K562 (cell line): ENCODE data around the gene ARF4. TPM values are rescaled to one million over a fixed set of nuclear protein-coding genes. Genes with fewer than 3 reads are reported as not detected.

Source experiments
- ATAC-seq: fragments of 200-7000 bp; cut with Tn5 transposase; 3 replicates; pipeline ENCODE4 v1.9.1; 2020; ENCODE audit warnings: moderate library complexity
- BruUV-seq: library from RNA; stranded (reverse); fragments of 400-500 nt; replicated peaks from 2 replicates; lab custom pipeline; 2021; lab: Mats Ljungman, UMichigan
- CTCF ChIA-PET: fragments of 300-600 bp; formaldehyde crosslinking; extraction: SDS; loops from one replicate; lab custom pipeline; 2021; ENCODE audit warnings: low intra/inter-chr PET ratio; lab: Yijun Ruan, JAX
- POLR2A ChIA-PET: fragments of 300-600, 350-650 bp; sonication (Branson Sonifier 250); formaldehyde crosslinking; extraction: SDS; loops from one replicate; lab custom pipeline; 2021; ENCODE audit warnings: antibody characterized with exemption, inconsistent platforms; lab: Yijun Ruan, JAX
- DNase-seq, 4 experiments: peaks; one replicate each; pipeline versions ENCODE4 v3.0.0 to v3.0.0-alpha.2; 2011 to 2018; ENCODE audit warnings: low spot score in 3 of 4, mixed read lengths in 3 of 4; ENCODE audit errors: extremely low read depth in 1 of 4
- FAIRE-seq: peaks from 2 replicates; lab custom pipeline; 2011; peaks lifted over from hg19 to GRCh38; lab: Jason Lieb, UNC
- H2AFZ ChIP-seq: 2 replicates; pipeline ENCODE4 v1.6.0; 2011; ENCODE audit warnings: low read depth, low read length, control low read depth, inconsistent platforms
- H3K27ac ChIP-seq: fragments of 200-600 bp; 3 replicates; pipeline ENCODE4 v1.8.0; 2011; ENCODE audit warnings: low read depth, mild to moderate bottlenecking, control low read depth, inconsistent platforms, low read length, moderate library complexity, mixed read lengths; ENCODE audit errors: extremely low read depth
- H3K27me3 ChIP-seq, 2 experiments: fragments of 300-600 bp in 1 of 2; 2 replicates in 1 of 2; 3 replicates in 1 of 2; pipeline versions ENCODE4 v1.6.0 to v1.8.0; 2011; ENCODE audit warnings: inconsistent platforms in 2 of 2, low read length in 2 of 2, mild to moderate bottlenecking in 1 of 2, mixed read lengths in 1 of 2, moderate library complexity in 1 of 2; ENCODE audit not compliant: control insufficient read depth in 2 of 2, insufficient read depth in 2 of 2
- H3K36me3 ChIP-seq: fragments of 300-600 bp; 3 replicates; pipeline ENCODE4 v1.8.0; 2011; ENCODE audit warnings: mild to moderate bottlenecking, low read length, inconsistent platforms; ENCODE audit not compliant: control insufficient read depth, insufficient read depth
- H3K4me1 ChIP-seq, 2 experiments: fragments of 200-600 bp in 1 of 2; replicated peaks in 1 of 2; 2 replicates in 1 of 2; 3 replicates in 1 of 2; pipeline versions ENCODE4 v1.5.1 to v1.8.0; 2011; ENCODE audit warnings: inconsistent platforms in 2 of 2, low read length in 2 of 2, mild to moderate bottlenecking in 1 of 2, mixed read lengths in 1 of 2, moderate library complexity in 1 of 2; ENCODE audit not compliant: control insufficient read depth in 2 of 2, insufficient read depth in 2 of 2
- H3K4me2 ChIP-seq: 2 replicates; pipeline ENCODE4 v1.6.1; 2011; ENCODE audit warnings: low read length, control low read depth, inconsistent platforms, mixed read lengths; ENCODE audit not compliant: insufficient read depth
- H3K4me3 ChIP-seq: fragments of 200-600 bp; sonication (generic), shearing (Covaris generic); 2 replicates; pipeline ENCODE4 v1.5.1; 2016; ENCODE audit warnings: control low read depth, inconsistent platforms
- H3K79me2 ChIP-seq: fragments of 200-600 bp; 3 replicates; pipeline ENCODE4 v1.8.0; 2011; ENCODE audit warnings: low read length, inconsistent platforms; ENCODE audit not compliant: control insufficient read depth, insufficient read depth
- H3K9ac ChIP-seq, 2 experiments: 2 replicates each; pipeline versions ENCODE4 v1.6.0 to v1.6.1; 2011; ENCODE audit warnings: low read depth in 2 of 2, low read length in 2 of 2, control low read depth in 1 of 2, inconsistent platforms in 1 of 2, mild to moderate bottlenecking in 1 of 2, mixed read lengths in 1 of 2; ENCODE audit not compliant: insufficient read depth in 1 of 2
- H3K9me1 ChIP-seq: one replicate; pipeline ENCODE4 v1.6.0; 2011; ENCODE audit warnings: inconsistent platforms, mild to moderate bottlenecking, low read length, moderate library complexity; ENCODE audit not compliant: control insufficient read depth, insufficient read depth
- H3K9me3 ChIP-seq: replicated peaks from 2 replicates; pipeline ENCODE4 v1.5.1; 2011; ENCODE audit warnings: low read depth, low read length, inconsistent platforms; ENCODE audit not compliant: control insufficient read depth, insufficient read depth
- H4K20me1 ChIP-seq: replicated peaks from 2 replicates; pipeline ENCODE4 v1.6.1; 2011; ENCODE audit warnings: low read length, inconsistent platforms, mixed read lengths; ENCODE audit not compliant: control insufficient read depth, insufficient read depth
- CCNT2 ChIP-seq: IDR thresholded peaks from 2 replicates; pipeline ENCODE4 v1.6.1; 2011; ENCODE audit warnings: borderline replicate concordance, low read depth, mild to moderate bottlenecking, moderate library complexity, mixed read lengths, low read length; ENCODE audit not compliant: insufficient read length; ENCODE audit errors: extremely low read depth
- CEBPG ChIP-seq, 3 experiments: fragments of 200-800 bp in 1 of 3; sonication (Bioruptor generic) in 1 of 3; sonication (generic) in 1 of 3; formaldehyde crosslinking in 1 of 3; IDR thresholded peaks in 2 of 3; conservative IDR thresholded peaks in 1 of 3; 2 replicates each; pipeline versions ENCODE4 v1.6.1 to v1.8.0; 2016 to 2022; ENCODE audit warnings: missing compliant biosample characterization in 2 of 3, missing genetic modification characterization in 2 of 3, mild to moderate bottlenecking in 1 of 3, missing genetic modification reagents in 1 of 3
- CREM ChIP-seq: IDR thresholded peaks from 2 replicates; pipeline ENCODE4 v1.6.1; 2014; ENCODE audit warnings: antibody characterized with exemption, low read depth
- E2F8 ChIP-seq: fragments of 450-650 bp; IDR thresholded peaks from 2 replicates; pipeline ENCODE4 v1.7.1; 2018; ENCODE audit warnings: mild to moderate bottlenecking, low read depth; ENCODE audit not compliant: partially characterized antibody
- NFATC3 ChIP-seq: fragments of 450-650 bp; IDR thresholded peaks from 2 replicates; pipeline ENCODE4 v1.6.1; 2017; ENCODE audit warnings: mild to moderate bottlenecking
- RBM17 ChIP-seq: fragments of 200-400 bp; formaldehyde crosslinking; IDR thresholded peaks from 2 replicates; pipeline ENCODE4 v1.6.1; 2017; ENCODE audit warnings: low read depth, mild to moderate bottlenecking, low read length, borderline replicate concordance
- RUNX1 ChIP-seq: sonication (generic); IDR thresholded peaks from 2 replicates; pipeline ENCODE4 v1.6.1; 2016; ENCODE audit warnings: antibody characterized with exemption, low read depth
- THAP12 ChIP-seq: fragments of 250-450 bp; sonication (Bioruptor Pico); IDR thresholded peaks from 2 replicates; pipeline ENCODE4 v1.9.0; 2021; ENCODE audit warnings: mild to moderate bottlenecking, inconsistent platforms
- THRAP3 ChIP-seq: fragments of 450-650 bp; IDR thresholded peaks from 2 replicates; pipeline ENCODE4 v1.6.1; 2016; ENCODE audit warnings: mild to moderate bottlenecking, inconsistent platforms, borderline replicate concordance
- XRCC4 ChIP-seq: IDR thresholded peaks from one replicate; pipeline ENCODE4 v1.6.1; 2011; ENCODE audit not compliant: insufficient read depth, insufficient read length; ENCODE audit errors: extremely low read depth
- ZNF384 ChIP-seq: IDR thresholded peaks from 2 replicates; pipeline ENCODE4 v1.6.1; 2012; ENCODE audit warnings: low read depth, low read length, improper control_type of control experiment
- ZNF395 ChIP-seq: fragments of 200-800 bp; sonication (Bioruptor generic); IDR thresholded peaks from 2 replicates; pipeline ENCODE4 v1.6.1; 2017; ENCODE audit warnings: missing genetic modification characterization, missing compliant biosample characterization
- ZNF445 ChIP-seq: fragments of 250-450 bp; sonication (Bioruptor Pico); IDR thresholded peaks from 2 replicates; pipeline ENCODE4 v1.4.0; 2020; ENCODE audit warnings: low read depth, mild to moderate bottlenecking, moderate library complexity
- ZNF512 ChIP-seq: IDR thresholded peaks from 2 replicates; pipeline ENCODE4 v1.6.1; 2016; ENCODE audit warnings: missing genetic modification characterization, missing compliant biosample characterization
- WGBS: fragments of 100-300 bp; shearing (Covaris generic); methylation state at CpG from one replicate; pipeline ENCODE4 v1.1.6; 2016; ENCODE audit warnings: low coverage, mixed read lengths; ENCODE audit not compliant: insufficient coverage; ENCODE audit errors: missing lambda C conversion rate; 5-methylcytosine and 5-hydroxymethylcytosine counted together
- in situ Hi-C: fragments of 300-500 bp; cut with MboI; formaldehyde crosslinking; loops from 4 replicates; pipeline ENCODE4 v1.15.0; 2018; ENCODE audit warnings: inconsistent platforms, mixed read lengths
- intact Hi-C: fragments of 100-400 bp; cut with micrococcal nuclease; formaldehyde crosslinking; loops from 2 replicates; pipeline ENCODE4 v1.14.2; 2022
- polyA plus RNA-seq, 8 experiments: library from polyadenylated mRNA; depleted of rRNA in 4 of 8; stranded (reverse) in 5 of 8; unstranded in 3 of 8; fragments of >200 nt; fragmentation: Nextera tagmentation in 2 of 8; fragmentation: Illumina TruSeq in 1 of 8; extraction: Ambion mirVana in 2 of 8; extraction: Trizol in 1 of 8; gene quantifications; 2 replicates each; pipeline versions ENCODE4 v1.2.1 to v1.2.3, GENCODE V29; 2011 to 2014; ENCODE audit warnings: inconsistent platforms in 1 of 8, missing spikeins in 1 of 8
- total RNA-seq, 7 experiments: library from RNA; depleted of rRNA in 6 of 7; stranded (reverse); fragments of >200 nt in 6 of 7; fragmentation: Illumina TruSeq in 2 of 7; extraction: Trizol in 2 of 7; gene quantifications; 2 replicates each; pipeline versions ENCODE4 v1.2.1 to v1.2.3, GENCODE V29; 2011 to 2021; ENCODE audit warnings: low replicate concordance in 1 of 7

Gene ARF4
- total and polyA plus RNA-seq, 9 of the 15 experiments (the other 6 are each of a cell fraction or from before 2014, with no cell fraction given), result 41.1 to 273 (median 83.8) TPM

- peaks cover 15% of the 10 kb centered on the region; the same call in 2 of the 3 replicates for H3K79me2 ChIP-seq
- no peaks in the 10 kb centered on the region; a peak in 1 of 5 replicates for H3K4me1 ChIP-seq
- ATAC-seq (no peak), FAIRE-seq (no peak), DNase-seq (no peak)
- in situ Hi-C loops, result no loop called here
- H3K9me1 ChIP-seq, result no peaks in the 10 kb centered on the region
- no peak overlapping the region for H3K9ac ChIP-seq
- no TSS peak for BruUV-seq
- no peak overlapping the region for H3K4me2 ChIP-seq
- H3K27me3 ChIP-seq, result no peaks in the 10 kb centered on the region
- H3K4me3 ChIP-seq, result no peak overlapping the region
- H2AFZ ChIP-seq, result no peak overlapping the region
- no peaks in the 10 kb centered on the region for H4K20me1 ChIP-seq
- intact Hi-C loops, result no loop called here
- no peaks in the 10 kb centered on the region for H3K9me3 ChIP-seq
- no peak overlapping the region for H3K27ac ChIP-seq
- no peak for TF ChIP-seq THAP12 (CRISPR knock-in tag)
- TF ChIP-seq XRCC4, result no peak
- no peak for TF ChIP-seq E2F8
- TF ChIP-seq CCNT2, result no peak
- no peak for TF ChIP-seq NFATC3
- no peak for TF ChIP-seq THRAP3
- no peak for TF ChIP-seq CEBPG (CRISPR knock-in tag; IDR thresholded peaks at IDR 0.05)
- TF ChIP-seq CEBPG (tag; conservative IDR thresholded peaks at IDR 0.05 in 1 of 2, IDR thresholded peaks at IDR 0.05 in 1 of 2), result no peak
- no peak for TF ChIP-seq ZNF445 (CRISPR knock-in tag)
- no peak for TF ChIP-seq RUNX1
- no peak for TF ChIP-seq ZNF395
- no peak for TF ChIP-seq ZNF512 (tag)
- TF ChIP-seq RBM17, result no peak
- no peak for TF ChIP-seq CREM
- TF ChIP-seq ZNF384, result no peak
- 77% methylated on average over 3 of the region's 3 CpGs for WGBS
- H3K36me3 ChIP-seq, result peaks cover 71% of the 10 kb centered on the region; the same call in 2 of the 3 replicates
- ChIA-PET CTCF (no interaction called here), POLR2A (interaction anchor here (1.2 to 1.6 kb wide), 2 partner anchors 9 to 10 kb away, joined by 3 to 5 read pairs; no protein-coding TSS in a partner anchor)
Measured at GRCh38 chr3:57572096-57572495, 25.0 kb downstream of the ARF4 start.
